NB4 (cell line): ENCODE data around the gene ADI1.
A peak's percentile ranks its signal among the peaks of the same experiment; 100 is the strongest.

ENCODE experiments used
- DNase-seq: peaks from one replicate; pipeline ENCODE4 v3.0.0; 2010; ENCODE audit warnings: low read depth
- H3K4me3 ChIP-seq: one replicate; pipeline ENCODE4 v1.5.1; 2011; ENCODE audit warnings: mild to moderate bottlenecking, low read depth, low read length, moderate library complexity
- MYC ChIP-seq: IDR thresholded peaks from 2 replicates; pipeline ENCODE4 v1.6.1; 2011; ENCODE audit warnings: low read depth, low read length
- POLR2A ChIP-seq: IDR thresholded peaks from 2 replicates; pipeline ENCODE4 v1.6.1; 2011; ENCODE audit warnings: mild to moderate bottlenecking; ENCODE audit not compliant: insufficient read length; ENCODE audit errors: extremely low read depth
- TF ChIP-seq, protein P1 (sequence below): IDR thresholded peaks from 2 replicates; pipeline ENCODE4 v1.6.1; 2011; ENCODE audit warnings: low read depth, low read length
- TF ChIP-seq, protein P2 (sequence below): IDR thresholded peaks from one replicate; pipeline ENCODE4 v1.5.1; 2012; ENCODE audit warnings: low read depth, low read length

ADI1 gene

DNA sequence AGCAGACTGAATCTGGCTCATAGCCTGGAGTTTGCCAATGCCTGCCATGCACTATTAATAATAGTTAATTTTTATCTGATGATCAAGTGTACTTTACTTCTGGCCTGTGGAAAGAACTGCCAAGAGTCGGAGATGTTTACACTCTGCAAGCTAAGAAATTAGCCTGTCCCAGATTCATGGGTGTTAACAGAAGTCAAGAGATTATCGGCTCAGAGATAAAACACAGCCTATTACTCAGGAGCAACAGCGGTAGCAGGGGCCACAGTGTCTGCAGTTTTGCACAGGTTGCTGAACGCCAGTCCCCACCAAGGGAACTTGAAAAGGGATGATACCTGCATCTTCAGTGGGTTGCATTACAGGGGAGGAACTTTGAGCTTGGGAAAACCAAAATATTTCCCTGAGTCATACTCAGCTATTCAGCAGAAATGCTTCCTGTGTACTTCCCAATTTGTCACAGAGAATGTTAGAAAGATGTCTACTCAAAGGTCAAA is 4.3 kb upstream of the ADI1 start:
- DNase-seq, result no peak
- H3K4me3 ChIP-seq, result no peak overlapping the region
- TF ChIP-seq MYC, result no peak
- TF ChIP-seq, protein P1, sequence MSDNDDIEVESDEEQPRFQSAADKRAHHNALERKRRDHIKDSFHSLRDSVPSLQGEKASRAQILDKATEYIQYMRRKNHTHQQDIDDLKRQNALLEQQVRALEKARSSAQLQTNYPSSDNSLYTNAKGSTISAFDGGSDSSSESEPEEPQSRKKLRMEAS, result no peak
- TF ChIP-seq POLR2A, result no peak
- TF ChIP-seq, protein P2, sequence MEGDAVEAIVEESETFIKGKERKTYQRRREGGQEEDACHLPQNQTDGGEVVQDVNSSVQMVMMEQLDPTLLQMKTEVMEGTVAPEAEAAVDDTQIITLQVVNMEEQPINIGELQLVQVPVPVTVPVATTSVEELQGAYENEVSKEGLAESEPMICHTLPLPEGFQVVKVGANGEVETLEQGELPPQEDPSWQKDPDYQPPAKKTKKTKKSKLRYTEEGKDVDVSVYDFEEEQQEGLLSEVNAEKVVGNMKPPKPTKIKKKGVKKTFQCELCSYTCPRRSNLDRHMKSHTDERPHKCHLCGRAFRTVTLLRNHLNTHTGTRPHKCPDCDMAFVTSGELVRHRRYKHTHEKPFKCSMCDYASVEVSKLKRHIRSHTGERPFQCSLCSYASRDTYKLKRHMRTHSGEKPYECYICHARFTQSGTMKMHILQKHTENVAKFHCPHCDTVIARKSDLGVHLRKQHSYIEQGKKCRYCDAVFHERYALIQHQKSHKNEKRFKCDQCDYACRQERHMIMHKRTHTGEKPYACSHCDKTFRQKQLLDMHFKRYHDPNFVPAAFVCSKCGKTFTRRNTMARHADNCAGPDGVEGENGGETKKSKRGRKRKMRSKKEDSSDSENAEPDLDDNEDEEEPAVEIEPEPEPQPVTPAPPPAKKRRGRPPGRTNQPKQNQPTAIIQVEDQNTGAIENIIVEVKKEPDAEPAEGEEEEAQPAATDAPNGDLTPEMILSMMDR, result no peak

DNA sequence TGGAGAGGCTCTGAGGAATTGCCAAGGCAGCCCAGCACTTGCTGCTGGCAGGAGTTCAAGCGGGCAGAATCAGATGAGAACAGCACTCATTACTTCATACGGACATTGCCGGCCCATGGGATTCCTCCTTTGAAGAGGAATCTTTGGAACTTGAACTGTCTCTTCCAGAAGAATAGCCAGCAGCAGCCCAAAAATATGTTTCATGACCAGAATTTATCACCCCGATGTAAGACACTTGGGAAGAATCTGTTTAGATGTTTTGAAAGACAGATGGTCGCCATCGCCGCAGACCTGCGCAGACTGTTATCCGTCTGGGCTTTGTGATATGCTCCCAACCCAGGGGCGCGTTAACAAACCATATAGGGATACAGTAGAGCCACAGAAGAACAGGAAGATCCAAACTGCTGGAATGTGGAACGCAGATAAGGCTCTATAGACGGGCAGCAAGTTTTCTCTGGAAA is 3.7 kb upstream of the ADI1 start:
- no peak for DNase-seq
- no peak overlapping the region for H3K4me3 ChIP-seq
- TF ChIP-seq POLR2A (no peak), MYC (no peak)
- TF ChIP-seq, protein P2, result no peak
- TF ChIP-seq, protein P1, result no peak

DNA sequence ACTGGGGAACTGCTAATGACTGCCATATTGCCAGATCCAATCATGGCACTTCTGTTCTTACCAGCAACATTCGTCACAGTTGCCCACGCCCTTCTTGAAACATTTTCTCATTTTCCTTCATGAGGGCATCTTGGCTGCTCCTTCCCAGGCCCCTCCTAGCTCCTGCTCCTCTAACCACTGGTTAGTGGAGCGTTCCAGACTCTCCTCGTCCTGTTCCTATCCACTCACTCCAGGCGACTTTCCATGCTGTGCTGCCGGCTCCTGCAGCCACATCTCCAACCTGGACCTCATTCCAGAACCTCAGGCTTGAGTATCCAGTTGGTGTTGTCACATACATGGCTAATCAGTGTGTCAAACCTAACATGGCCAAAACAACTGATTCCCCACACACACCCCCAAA is 1.3 kb upstream of the ADI1 start:
- TF ChIP-seq POLR2A (no peak), MYC (no peak)
- TF ChIP-seq, protein P2, result no peak
- TF ChIP-seq, protein P1, result no peak
- DNase-seq, result no peak
- peak overlapping the region; percentile 83 for H3K4me3 ChIP-seq

DNA sequence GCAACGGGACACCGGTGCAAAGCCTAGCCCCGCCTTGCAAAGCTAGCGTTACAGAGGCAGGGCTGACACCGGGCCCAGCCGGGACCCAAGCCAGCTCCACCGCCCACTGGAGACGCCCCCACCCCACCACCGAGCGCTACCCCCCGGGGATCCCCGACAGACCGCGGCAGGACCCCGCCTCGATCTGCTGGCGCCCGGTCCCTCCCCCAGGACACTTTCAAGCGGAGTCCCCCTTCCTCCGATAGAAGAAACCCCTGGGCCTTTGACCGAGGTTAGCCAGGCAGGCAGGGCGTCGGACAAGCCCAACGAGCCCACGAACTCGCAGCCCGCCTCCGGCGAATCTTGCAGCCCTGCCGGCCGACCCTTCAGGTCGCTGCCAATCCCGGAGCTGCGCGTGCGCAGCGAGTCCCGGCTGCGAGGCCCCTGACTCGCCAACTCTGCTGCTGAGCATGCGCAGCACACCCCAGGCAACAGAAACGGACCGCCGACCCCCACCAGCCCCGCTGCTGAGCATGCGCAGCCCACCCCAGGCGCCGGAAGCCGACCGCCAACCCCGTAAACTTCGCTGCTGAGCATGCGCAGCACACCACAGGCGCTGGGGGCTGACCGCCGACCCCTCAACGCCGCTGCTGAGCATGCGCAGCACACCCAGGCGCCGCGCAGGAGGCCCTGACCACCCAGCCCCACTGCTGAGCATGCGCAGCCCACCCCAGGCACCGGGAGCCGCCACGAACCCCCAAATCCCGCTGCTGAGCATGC is 656 bp downstream of the ADI1 start:
- TF ChIP-seq, protein P1, result no peak
- TF ChIP-seq POLR2A (peak; percentile 96), MYC (no peak)
- TF ChIP-seq, protein P2, result no peak
- H3K4me3 ChIP-seq, result peak overlapping the region; percentile 93
- peak; percentile 97 for DNase-seq

DNA sequence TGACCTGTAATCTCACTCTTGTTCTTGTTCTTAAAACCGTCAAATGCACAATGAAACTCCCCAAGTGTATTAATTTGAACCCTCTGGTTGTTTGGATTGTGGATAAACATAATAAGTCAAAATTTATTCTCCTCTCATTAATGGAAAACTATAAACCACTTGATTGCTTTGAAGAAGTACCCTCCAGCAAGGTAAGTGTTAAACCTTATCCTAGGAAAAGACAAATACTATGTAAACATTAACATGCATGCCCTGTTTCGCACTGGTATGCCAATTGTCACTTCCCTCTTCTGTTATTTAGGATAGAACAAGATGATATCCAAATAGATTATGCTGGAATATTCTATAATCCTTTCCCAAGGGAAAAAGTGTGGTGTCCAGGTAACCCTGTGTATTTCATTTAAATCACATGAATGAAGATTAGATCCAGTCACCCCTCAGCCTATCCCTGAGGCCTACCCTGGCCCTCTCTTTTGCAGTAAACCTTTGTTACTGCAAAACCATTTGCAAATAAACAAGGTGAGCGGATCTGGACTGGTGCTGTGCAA is 1.3 kb downstream of the ADI1 start:
- H3K4me3 ChIP-seq, result peak overlapping the region; percentile 93
- DNase-seq, result no peak
- TF ChIP-seq MYC (no peak), POLR2A (no peak)
- TF ChIP-seq, protein P2, result no peak
- TF ChIP-seq, protein P1, result no peak
